Suprapubic skin (tissue), 4 donors: ENCODE results near the gene MTG2. TPM values are rescaled to one million over a fixed set of nuclear protein-coding genes. Genes with fewer than 3 reads are reported as not detected.

Experiments used
- DNase-seq, 2 donors: peaks; one replicate each; pipeline ENCODE4 v3.0.0-alpha.2; 2019; ENCODE audit warnings: low spot score in 2 of 2
- H3K27ac ChIP-seq: fragments of 200-600 bp; sonication (generic); one replicate; pipeline ENCODE4 v1.5.1; 2019
- H3K27me3 ChIP-seq: fragments of 200-600 bp; sonication (generic); one replicate; pipeline ENCODE4 v1.5.1; 2019
- H3K36me3 ChIP-seq: fragments of 200-600 bp; sonication (generic); one replicate; pipeline ENCODE4 v1.5.1; 2019
- H3K4me1 ChIP-seq: fragments of 200-600 bp; sonication (generic); one replicate; pipeline ENCODE4 v1.5.1; 2019
- H3K4me3 ChIP-seq: fragments of 200-600 bp; sonication (generic); one replicate; pipeline ENCODE4 v1.5.1; 2019; ENCODE audit warnings: mild to moderate bottlenecking
- H3K9me3 ChIP-seq: fragments of 200-600 bp; sonication (generic); one replicate; pipeline ENCODE4 v1.5.1; 2019
- CTCF ChIP-seq, 2 donors: fragments of 200-600 bp in 1 of 2; fragments of 450-650 bp in 1 of 2; sonication (generic) in 1 of 2; IDR thresholded peaks; one replicate each; pipeline ENCODE4 v1.5.1; 2016 to 2019; ENCODE audit warnings: antibody characterized with exemption in 2 of 2, mild to moderate bottlenecking in 1 of 2, moderate library complexity in 1 of 2
- EP300 ChIP-seq: sonication (generic); formaldehyde crosslinking; IDR thresholded peaks from one replicate; pipeline ENCODE4 v1.6.1; 2017; ENCODE audit warnings: antibody characterized with exemption
- POLR2A ChIP-seq, 2 donors: fragments of 450-650 bp; IDR thresholded peaks; one replicate each; pipeline ENCODE4 v1.6.1; 2017; ENCODE audit warnings: antibody characterized with exemption in 2 of 2, mild to moderate bottlenecking in 2 of 2, moderate library complexity in 2 of 2
- POLR2AphosphoS5 ChIP-seq, 3 donors: sonication (generic); formaldehyde crosslinking; IDR thresholded peaks; one replicate each; pipeline ENCODE4 v1.6.1; 2017; ENCODE audit warnings: antibody characterized with exemption in 3 of 3
- WGBS: methylation state at CpG from one replicate; pipeline ENCODE4 v1.1.5; 2018; 5-methylcytosine and 5-hydroxymethylcytosine counted together
- total RNA-seq, 4 donors: library from RNA; depleted of rRNA; stranded (reverse); fragments of >200 nt; gene quantifications; one replicate each; pipeline ENCODE4 v1.1.0, GENCODE V29; 2016

MTG2 gene
- total RNA-seq, 4 donors from 2014 or later: 19.1 to 43.0 (median 30.3) TPM

- Histone ChIP-seq H3K36me3 (peaks cover 1% of the 10 kb centered on the region), H3K9me3 (no peaks in the 10 kb centered on the region), H3K4me1 (no peaks in the 10 kb centered on the region), H3K27ac (no peak overlapping the region), H3K4me3 (no peak overlapping the region), H3K27me3 (peaks cover 43% of the 10 kb centered on the region)
- DNase-seq: no peak
- 41% methylated on average over 6 of the region's 19 CpGs for WGBS
- TF ChIP-seq EP300 (no peak), POLR2A (IDR thresholded peaks at IDR 0.05) (no peak), CTCF (IDR thresholded peaks at IDR 0.05) (no peak), POLR2AphosphoS5 (IDR thresholded peaks at IDR 0.05) (no peak)
These were observed 25.4 kb downstream of the MTG2 start for GRCh38 chr20:62208061-62208794.

- no peak for DNase-seq
- H3K27ac ChIP-seq: no peak overlapping the region
- H3K4me3 ChIP-seq: no peak overlapping the region
- H3K27me3 ChIP-seq: peaks cover 48% of the 10 kb centered on the region
- no peaks in the 10 kb centered on the region for H3K4me1 ChIP-seq
- TF ChIP-seq POLR2A (IDR thresholded peaks at IDR 0.05): no peak
- TF ChIP-seq POLR2AphosphoS5 (IDR thresholded peaks at IDR 0.05): no peak
- TF ChIP-seq CTCF (IDR thresholded peaks at IDR 0.05): no peak
- no peak for TF ChIP-seq EP300
- 33% methylated on average over 16 of the region's 27 CpGs for WGBS
- no peaks in the 10 kb centered on the region for H3K36me3 ChIP-seq
- H3K9me3 ChIP-seq: no peaks in the 10 kb centered on the region
These were observed 26.2 kb downstream of the MTG2 start for GRCh38 chr20:62208795-62209755.

GRCh38 chr20:62209850-62210495 is 27.1 kb downstream of the MTG2 start:
- WGBS: 57% methylated on average over 10 of the region's 17 CpGs
- peaks cover 57% of the 10 kb centered on the region for H3K27me3 ChIP-seq
- no peak for TF ChIP-seq CTCF (IDR thresholded peaks at IDR 0.05)
- TF ChIP-seq POLR2A (IDR thresholded peaks at IDR 0.05): no peak
- no peak for TF ChIP-seq EP300
- no peak for TF ChIP-seq POLR2AphosphoS5 (IDR thresholded peaks at IDR 0.05)
- H3K4me1 ChIP-seq: no peaks in the 10 kb centered on the region
- H3K4me3 ChIP-seq: no peak overlapping the region
- no peak for DNase-seq
- H3K9me3 ChIP-seq: no peaks in the 10 kb centered on the region
- H3K27ac ChIP-seq: no peak overlapping the region
- H3K36me3 ChIP-seq: no peaks in the 10 kb centered on the region

- Histone ChIP-seq H3K36me3 (no peaks in the 10 kb centered on the region), H3K4me1 (no peaks in the 10 kb centered on the region), H3K27me3 (peaks cover 62% of the 10 kb centered on the region), H3K9me3 (no peaks in the 10 kb centered on the region), H3K27ac (no peak overlapping the region), H3K4me3 (no peak overlapping the region)
- no peak for DNase-seq
- no peak for TF ChIP-seq POLR2A (IDR thresholded peaks at IDR 0.05)
- TF ChIP-seq EP300: no peak
- no peak for TF ChIP-seq CTCF (IDR thresholded peaks at IDR 0.05)
- no peak for TF ChIP-seq POLR2AphosphoS5 (IDR thresholded peaks at IDR 0.05)
- 20% methylated on average over 4 of the region's 21 CpGs for WGBS
These were observed 27.6 kb downstream of the MTG2 start for GRCh38 chr20:62210496-62210855.

GRCh38 chr20:62211216-62211615 is 28.4 kb downstream of the MTG2 start:
- Histone ChIP-seq H3K27me3 (peaks cover 70% of the 10 kb centered on the region), H3K4me3 (no peak overlapping the region)
- TF ChIP-seq POLR2A (IDR thresholded peaks at IDR 0.05): no peak
- TF ChIP-seq EP300: no peak
- no peak for TF ChIP-seq POLR2AphosphoS5 (IDR thresholded peaks at IDR 0.05)
- no peak for TF ChIP-seq CTCF (IDR thresholded peaks at IDR 0.05)

More at GRCh38 chr20:62211216-62211615, 28.4 kb downstream of the MTG2 start:
- Histone ChIP-seq H3K36me3 (no peaks in the 10 kb centered on the region), H3K4me1 (no peaks in the 10 kb centered on the region), H3K9me3 (no peaks in the 10 kb centered on the region), H3K27ac (no peak overlapping the region)
- 80% methylated on average over 1 of the region's 8 CpGs for WGBS
- no peak for DNase-seq
